Gastroesophageal sphincter (tissue), 4 donors: Measurements from ENCODE around the gene TALDO1. TPM values are rescaled to one million over a fixed set of nuclear protein-coding genes. Genes with fewer than 3 reads are reported as not detected.

Experiments
- ATAC-seq: fragments of 150-250 bp; one replicate; pipeline ENCODE4 v1.9.1; 2016; ENCODE audit warnings: mild to moderate bottlenecking, moderate library complexity
- H3K27ac ChIP-seq, 4 donors: fragments of 200-600 bp; sonication (generic) in 3 of 4; 1 replicate in 3 of 4; 2 replicates in 1 of 4; pipeline ENCODE4 v1.5.1; 2016 to 2019
- H3K27me3 ChIP-seq: fragments of 200-600 bp; sonication (generic); one replicate; pipeline ENCODE4 v1.5.1; 2019
- H3K36me3 ChIP-seq, 2 donors: fragments of 200-600 bp; sonication (generic); one replicate each; pipeline ENCODE4 v1.5.1; 2019; ENCODE audit warnings: control low read depth in 1 of 2
- H3K4me1 ChIP-seq, 3 donors: fragments of 200-600 bp; sonication (generic); 1 replicate in 2 of 3; 2 replicates in 1 of 3; pipeline ENCODE4 v1.5.1; 2016 to 2019; ENCODE audit warnings: control low read depth in 2 of 3
- H3K4me3 ChIP-seq, 2 donors: fragments of 200-600 bp; sonication (generic); one replicate each; pipeline ENCODE4 v1.5.1; 2019; ENCODE audit warnings: mild to moderate bottlenecking in 1 of 2, moderate library complexity in 1 of 2
- H3K9me3 ChIP-seq, 3 donors: fragments of 200-600 bp; sonication (generic); one replicate each; pipeline ENCODE4 v1.5.1; 2017 to 2019; ENCODE audit warnings: control low read depth in 2 of 3
- EP300 ChIP-seq: sonication (generic); formaldehyde crosslinking; IDR thresholded peaks from one replicate; pipeline ENCODE4 v1.6.1; 2017; ENCODE audit warnings: antibody characterized with exemption, mild to moderate bottlenecking
- POLR2A ChIP-seq, 2 donors: fragments of 450-650 bp; IDR thresholded peaks; one replicate each; pipeline ENCODE4 v1.6.1; 2017; ENCODE audit warnings: antibody characterized with exemption in 2 of 2, mild to moderate bottlenecking in 2 of 2, moderate library complexity in 1 of 2
- POLR2AphosphoS5 ChIP-seq: sonication (generic); formaldehyde crosslinking; IDR thresholded peaks from one replicate; pipeline ENCODE4 v1.6.1; 2017; ENCODE audit warnings: antibody characterized with exemption
- WGBS, 2 donors: methylation state at CpG; one replicate each; pipeline ENCODE4 v1.1.5; 2018; ENCODE audit warnings: low coverage in 1 of 2; 5-methylcytosine and 5-hydroxymethylcytosine counted together
- small RNA-seq, 4 donors: library from RNA; depleted of rRNA; stranded (forward); fragments of <200 nt; gene quantifications; one replicate each; pipeline ENCODE3, GENCODE V24; 2016
- total RNA-seq, 4 donors: library from RNA; depleted of rRNA; stranded (reverse); fragments of >200 nt; gene quantifications; one replicate each; pipeline ENCODE4 v1.1.0, GENCODE V29; 2016
- TF ChIP-seq, protein P1 (sequence below), 4 experiments: fragments of 200-600 bp in 2 of 4; fragments of 450-650 bp in 2 of 4; sonication (generic) in 1 of 4; IDR thresholded peaks; one replicate each; pipeline ENCODE4 v1.5.1; 2017 to 2019; ENCODE audit warnings: antibody characterized with exemption in 4 of 4, mild to moderate bottlenecking in 2 of 4, moderate library complexity in 2 of 4

TALDO1 gene
- total RNA-seq, 4 donors from 2014 or later: 161 to 201 (median 185) TPM

DNA sequence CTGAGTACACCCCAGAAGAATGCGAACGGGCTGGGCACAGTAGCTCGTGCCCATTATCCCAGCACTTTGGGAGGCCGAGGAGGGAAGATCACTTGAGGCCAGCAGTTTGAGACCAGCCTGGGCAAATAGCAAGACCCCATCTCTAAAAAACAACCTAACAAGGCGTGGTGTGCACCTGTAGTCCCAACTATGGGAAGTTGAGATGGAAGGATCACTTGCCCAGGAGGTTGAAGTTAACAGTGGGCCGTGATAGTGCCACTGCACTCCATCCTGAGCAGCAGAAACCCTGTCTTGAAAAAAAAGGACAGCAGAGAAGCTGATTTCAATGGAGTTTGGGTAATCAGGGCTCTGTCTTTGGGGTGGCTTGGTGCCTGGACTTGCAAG, 65.8 kb downstream of the TALDO1 start:
- Histone ChIP-seq H3K4me3 (no peak overlapping the region), H3K36me3 (peaks cover 0 to 37% of the 10 kb centered on the region in 2 donors), H3K9me3 (no peaks in the 10 kb centered on the region), H3K27ac (no peak overlapping the region), H3K4me1 (peaks cover 0 to 35% (median 22%) of the 10 kb centered on the region in 3 donors), H3K27me3 (no peaks in the 10 kb centered on the region)
- TF ChIP-seq EP300 (no peak), POLR2AphosphoS5 (no peak), POLR2A (IDR thresholded peaks at IDR 0.05) (no peak)
- TF ChIP-seq, protein P1, sequence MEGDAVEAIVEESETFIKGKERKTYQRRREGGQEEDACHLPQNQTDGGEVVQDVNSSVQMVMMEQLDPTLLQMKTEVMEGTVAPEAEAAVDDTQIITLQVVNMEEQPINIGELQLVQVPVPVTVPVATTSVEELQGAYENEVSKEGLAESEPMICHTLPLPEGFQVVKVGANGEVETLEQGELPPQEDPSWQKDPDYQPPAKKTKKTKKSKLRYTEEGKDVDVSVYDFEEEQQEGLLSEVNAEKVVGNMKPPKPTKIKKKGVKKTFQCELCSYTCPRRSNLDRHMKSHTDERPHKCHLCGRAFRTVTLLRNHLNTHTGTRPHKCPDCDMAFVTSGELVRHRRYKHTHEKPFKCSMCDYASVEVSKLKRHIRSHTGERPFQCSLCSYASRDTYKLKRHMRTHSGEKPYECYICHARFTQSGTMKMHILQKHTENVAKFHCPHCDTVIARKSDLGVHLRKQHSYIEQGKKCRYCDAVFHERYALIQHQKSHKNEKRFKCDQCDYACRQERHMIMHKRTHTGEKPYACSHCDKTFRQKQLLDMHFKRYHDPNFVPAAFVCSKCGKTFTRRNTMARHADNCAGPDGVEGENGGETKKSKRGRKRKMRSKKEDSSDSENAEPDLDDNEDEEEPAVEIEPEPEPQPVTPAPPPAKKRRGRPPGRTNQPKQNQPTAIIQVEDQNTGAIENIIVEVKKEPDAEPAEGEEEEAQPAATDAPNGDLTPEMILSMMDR (IDR thresholded peaks at IDR 0.05): no peak
- ATAC-seq: no peak
- WGBS, 2 donors: 83% methylated on average over 1 of the region's 6 CpGs

DNA sequence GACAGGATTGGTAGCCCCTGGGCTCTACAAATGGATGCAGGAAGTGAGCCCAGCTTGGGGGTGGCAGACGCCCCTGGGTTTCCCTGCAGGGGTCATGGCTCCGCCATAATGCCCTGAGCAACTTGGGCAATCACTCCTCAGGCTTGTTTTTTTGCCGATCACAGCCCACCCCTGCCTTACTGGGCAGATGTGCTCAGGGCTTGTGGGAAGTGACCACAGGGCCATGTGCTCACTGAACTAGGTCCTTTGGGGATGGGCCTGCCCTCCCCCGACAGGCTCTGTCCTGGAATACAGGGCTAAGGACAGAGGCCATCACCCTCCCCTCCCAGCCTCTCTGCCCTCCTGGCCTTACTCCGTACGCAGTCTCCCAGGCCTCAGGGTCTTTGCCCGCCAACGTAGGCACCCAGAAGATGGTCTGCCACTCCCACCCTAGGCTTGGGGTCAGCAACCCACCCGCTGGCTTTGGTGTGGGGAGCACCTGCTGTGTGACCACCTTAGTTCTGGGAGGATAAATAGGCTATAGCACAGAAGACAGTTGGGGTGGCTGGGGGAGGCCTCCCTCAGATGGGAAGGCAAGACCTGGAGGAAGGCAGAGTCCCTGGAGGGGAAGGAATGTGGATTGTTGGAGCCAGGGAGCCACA, 66.3 kb downstream of the TALDO1 start:
- Histone ChIP-seq H3K4me3 (no peak overlapping the region), H3K9me3 (no peaks in the 10 kb centered on the region), H3K27ac (no peak overlapping the region), H3K36me3 (peaks cover 0 to 37% of the 10 kb centered on the region in 2 donors), H3K4me1 (peaks cover 0 to 34% (median 17%) of the 10 kb centered on the region in 3 donors), H3K27me3 (no peaks in the 10 kb centered on the region)
- 79% methylated on average over 2 of the region's 9 CpGs; no CpG with 5 or more reads in 1 of the 2 donors for WGBS, 2 donors
- ATAC-seq: no peak
- TF ChIP-seq, protein P1 (IDR thresholded peaks at IDR 0.05): no peak
- TF ChIP-seq EP300 (no peak), POLR2A (IDR thresholded peaks at IDR 0.05) (no peak), POLR2AphosphoS5 (no peak)

Small RNA genes within 50 kb of the gene (small RNA-seq; reads per million reads assigned to genes)
- gene SNORA52: 0 reads per million in 4 donors

Other genes with a start within 250 kb of the TALDO1 start
- gene RNH1, start 240.2 kb upstream of the TALDO1 start, total RNA-seq: 100 to 1,000 TPM; 243 to 354 (median 264) TPM
- 10 to 100 TPM; 41.1 to 68.0 (median 53.8) TPM for gene HRAS, start 211.9 kb upstream of the TALDO1 start, total RNA-seq
- under 1 TPM in 3 of 4 donors, not detected in 1; 0.13 to 0.69 (median 0.20) TPM for gene LRRC56, start 209.9 kb upstream of the TALDO1 start, total RNA-seq
- gene LMNTD2, start 186.7 kb upstream of the TALDO1 start, total RNA-seq: 1 to 10 TPM in 3 of 4 donors, under 1 TPM in 1; 0.81 to 2.1 (median 1.1) TPM
- gene RASSF7, start 186.5 kb upstream of the TALDO1 start, total RNA-seq: 10 to 100 TPM in 2 of 4 donors, 1 to 10 TPM in 2; 3.4 to 12.5 (median 8.6) TPM
- 10 to 100 TPM; 18.0 to 28.0 (median 25.1) TPM for gene PHRF1, start 171.0 kb upstream of the TALDO1 start, total RNA-seq
- gene IRF7, start 131.5 kb upstream of the TALDO1 start, total RNA-seq: 10 to 100 TPM in 3 of 4 donors, 1 to 10 TPM in 1; 5.4 to 25.4 (median 13.9) TPM
- gene CDHR5, start 122.5 kb upstream of the TALDO1 start, total RNA-seq: not detected
- not detected for gene SCT, start 120.3 kb upstream of the TALDO1 start, total RNA-seq
- gene DRD4, start 110.2 kb upstream of the TALDO1 start, total RNA-seq: under 1 TPM in 1 of 4 donors, not detected in 3; 0.27 TPM
- 10 to 100 TPM; 19.9 to 45.0 (median 35.0) TPM for gene DEAF1, start 52.2 kb upstream of the TALDO1 start, total RNA-seq
- gene TMEM80, start 51.6 kb upstream of the TALDO1 start, total RNA-seq: 10 to 100 TPM; 35.6 to 65.8 (median 48.6) TPM
- 10 to 100 TPM in 3 of 4 donors, 1 to 10 TPM in 1; 9.7 to 33.9 (median 24.0) TPM for gene EPS8L2, start 41.2 kb upstream of the TALDO1 start, total RNA-seq
- 10 to 100 TPM; 28.9 to 33.8 (median 31.2) TPM for gene GATD1, start 30.0 kb downstream of the TALDO1 start, total RNA-seq
- gene CEND1, start 42.6 kb downstream of the TALDO1 start, total RNA-seq: 1 to 10 TPM in 1 of 4 donors, under 1 TPM in 3; 0.17 to 2.9 (median 0.58) TPM
- gene SLC25A22, start 50.8 kb downstream of the TALDO1 start, total RNA-seq: 10 to 100 TPM in 1 of 4 donors, 1 to 10 TPM in 3; 5.2 to 14.5 (median 6.9) TPM
- gene PIDD1, start 57.8 kb downstream of the TALDO1 start, total RNA-seq: 10 to 100 TPM in 2 of 4 donors, 1 to 10 TPM in 2; 1.6 to 23.7 (median 9.0) TPM
- gene RPLP2, start 62.5 kb downstream of the TALDO1 start, total RNA-seq: 100 to 1,000 TPM; 165 to 880 (median 462) TPM
- gene PNPLA2, start 71.5 kb downstream of the TALDO1 start, total RNA-seq: 10 to 100 TPM; 39.7 to 79.4 (median 58.9) TPM
- gene CRACR2B, start 80.5 kb downstream of the TALDO1 start, total RNA-seq: 10 to 100 TPM in 1 of 4 donors, 1 to 10 TPM in 3; 4.1 to 10.3 (median 6.4) TPM
- gene CD151, start 85.5 kb downstream of the TALDO1 start, total RNA-seq: 100 to 1,000 TPM; 277 to 794 (median 465) TPM
- 10 to 100 TPM; 65.5 to 86.0 (median 71.8) TPM for gene POLR2L, start 95.1 kb downstream of the TALDO1 start, total RNA-seq
- gene TSPAN4, start 95.4 kb downstream of the TALDO1 start, total RNA-seq: 100 to 1,000 TPM in 3 of 4 donors, 10 to 100 TPM in 1; 66.5 to 115 (median 112) TPM
- 10 to 100 TPM; 36.0 to 55.3 (median 46.4) TPM for gene CHID1, start 163.3 kb downstream of the TALDO1 start, total RNA-seq
- 10 to 100 TPM; 47.9 to 88.5 (median 61.6) TPM for gene AP2A2, start 178.4 kb downstream of the TALDO1 start, total RNA-seq